ENCODE results near the gene RBPMS2. TPM values are rescaled to one million over a fixed set of nuclear protein-coding genes. Genes with fewer than 3 reads are reported as not detected.

The RBPMS2 gene
- total RNA-seq, 2 experiments from 2014 or later = 0.12 TPM; not detected in 1

DNA sequence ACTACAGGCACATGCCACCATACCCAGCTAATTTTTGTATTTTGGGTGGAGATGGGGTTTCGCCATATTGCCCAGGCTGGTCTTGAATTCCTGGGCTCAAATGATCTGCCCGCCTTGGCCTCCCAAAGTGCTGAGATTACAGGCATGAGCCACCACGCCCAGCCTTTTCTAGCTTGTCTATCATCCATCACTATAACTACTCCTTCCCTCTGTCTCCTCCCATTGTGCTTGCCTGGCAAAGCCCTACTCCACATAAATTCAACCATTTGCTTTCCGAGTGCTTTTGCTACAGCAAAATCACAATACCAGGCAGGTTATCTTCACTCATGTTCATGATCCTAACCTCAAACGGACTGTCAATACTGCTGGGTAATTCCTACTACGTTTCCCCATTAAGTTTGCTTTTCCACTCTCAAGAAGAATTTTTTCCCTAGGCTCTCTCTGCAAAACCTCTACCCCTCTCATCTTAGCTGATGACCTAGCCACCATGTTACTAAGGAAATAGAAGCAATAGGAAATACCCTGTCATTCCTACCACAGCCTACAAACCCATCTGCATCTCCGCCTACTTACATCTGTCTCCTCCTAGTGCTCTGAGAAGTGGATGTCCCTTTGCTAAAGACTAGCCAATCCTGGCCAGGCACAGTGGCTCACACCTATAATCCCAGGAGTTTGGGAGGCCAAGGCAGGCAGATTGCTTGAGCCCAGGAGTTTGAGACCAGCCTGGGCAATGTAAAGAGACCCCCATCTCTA, 64.5 kb downstream of the RBPMS2 start:
- Mint-ChIP-seq H3K27me3 (no peaks in the 10 kb centered on the region), H3K27ac (no peak overlapping the region), H3K4me3 (no peak overlapping the region), H3K4me1 (ENCODE audit: low read depth) (no peaks in the 10 kb centered on the region), H3K9me3 (no peaks in the 10 kb centered on the region), H3K36me3 (no peaks in the 10 kb centered on the region)
- CTCF ChIA-PET = interaction anchor here (0.6 to 2.0 kb wide), 2 partner anchors 17 to 29 kb away, joined by 3 to 6 read pairs; no protein-coding TSS in a partner anchor
- no peak for DNase-seq
- intact Hi-C loops (cut with micrococcal nuclease) = no loop called here
- POLR2A ChIA-PET = no interaction called here

DNA sequence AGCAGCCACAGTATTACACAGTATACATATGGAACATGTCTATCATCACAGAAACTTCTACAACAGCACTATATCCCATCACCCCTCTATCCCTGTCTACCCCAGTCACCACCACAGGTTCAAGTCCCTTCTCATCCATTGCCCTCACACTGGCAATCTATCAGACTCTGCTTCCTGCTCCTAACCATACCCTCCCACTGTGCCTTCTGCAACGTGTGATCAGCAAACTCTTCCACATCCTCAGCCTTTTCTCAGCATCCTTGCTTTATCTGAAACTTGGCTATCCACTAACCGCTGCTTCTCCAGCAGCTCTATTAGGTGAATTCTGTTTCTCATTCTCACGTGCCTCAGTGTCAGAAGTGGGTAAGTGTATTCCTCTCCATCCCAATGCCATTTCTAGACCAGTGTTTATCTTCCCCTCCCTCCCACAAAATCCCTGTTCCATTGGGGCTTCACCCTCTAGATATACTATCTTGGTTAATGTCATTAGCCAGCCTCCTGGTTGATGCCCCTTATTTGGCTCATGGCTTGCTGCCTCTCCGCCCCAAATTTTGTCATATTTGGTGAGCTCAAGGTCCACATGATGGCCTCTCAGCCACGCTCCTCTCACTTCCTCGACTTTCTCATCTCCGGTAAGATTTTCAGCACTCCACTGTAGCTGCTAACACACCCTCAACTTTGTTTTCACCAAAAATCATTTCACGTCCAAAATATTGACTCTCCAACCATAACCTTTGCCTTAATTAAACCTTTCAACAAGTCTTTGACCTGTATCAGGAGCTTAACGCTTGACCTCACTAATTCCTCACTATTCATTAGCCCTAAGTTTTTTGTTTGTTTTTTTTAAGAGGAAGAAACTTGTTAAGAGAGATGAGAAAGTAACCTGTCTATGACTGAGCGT, 69.1 kb downstream of the RBPMS2 start:
- POLR2A ChIA-PET = no interaction called here
- no peaks in the 10 kb centered on the region for H3K36me3 Mint-ChIP-seq

DNA sequence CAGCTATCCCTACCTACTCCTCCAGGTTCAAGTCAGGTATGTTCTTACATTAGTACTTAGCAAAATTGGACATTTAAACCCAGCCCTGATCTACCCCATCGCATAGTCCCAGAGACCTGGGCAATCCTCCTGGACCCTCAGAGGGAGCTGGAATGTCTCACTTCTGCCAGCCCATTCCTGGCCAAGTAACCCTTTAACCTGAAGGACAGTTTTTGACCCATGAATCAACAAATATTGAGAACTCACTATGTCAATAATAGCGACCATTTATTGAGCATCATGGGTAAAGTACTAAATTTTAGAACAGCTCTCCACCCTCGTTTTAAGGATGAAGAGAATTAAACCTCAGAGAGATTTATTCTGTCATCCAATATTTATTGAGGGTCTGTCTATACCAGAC, 70.4 kb downstream of the RBPMS2 start:
- CTCF ChIA-PET = interaction anchor here (1.3 to 2.6 kb wide), 3 partner anchors 23 to 130 kb away, joined by 3 to 17 read pairs (median 3); no protein-coding TSS in a partner anchor

More for the DNA sequence above, 69.1 kb downstream of the RBPMS2 start:
- H3K4me3 Mint-ChIP-seq = no peak overlapping the region
- peaks cover 19% of the 10 kb centered on the region for H3K4me1 Mint-ChIP-seq (ENCODE audit: low read depth)
- H3K9me3 Mint-ChIP-seq = no peaks in the 10 kb centered on the region
- CTCF ChIA-PET = interaction anchor here (1.3 to 1.7 kb wide), 3 partner anchors 22 to 129 kb away, joined by 3 to 8 read pairs (median 3); no protein-coding TSS in a partner anchor
- no peak for DNase-seq
- no peaks in the 10 kb centered on the region for H3K27me3 Mint-ChIP-seq
- H3K27ac Mint-ChIP-seq = no peak overlapping the region
- intact Hi-C loops (cut with micrococcal nuclease) = loop anchor here (10.0 kb wide), 1 partner anchor 541 kb away; the partner anchor contains the start of gene PPIB

DNA sequence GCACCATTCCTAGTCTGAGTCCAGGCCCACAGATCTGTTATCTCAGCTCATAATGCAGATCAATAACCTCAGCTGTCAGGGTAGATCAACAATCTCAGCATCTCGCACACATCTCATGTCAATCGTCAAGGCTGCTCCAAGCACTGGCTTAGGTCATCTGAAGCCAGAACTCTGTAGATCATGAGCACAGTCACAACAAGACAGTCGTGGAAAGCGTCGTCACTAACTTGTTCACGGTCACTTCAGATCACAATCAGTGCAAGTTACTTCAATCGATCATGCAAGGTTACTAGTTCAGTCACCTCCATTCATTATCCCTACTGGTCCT, 71.8 kb downstream of the RBPMS2 start:
- H3K4me3 Mint-ChIP-seq = peak overlapping the region; percentile 83
- H3K27me3 Mint-ChIP-seq = no peaks in the 10 kb centered on the region
- peaks cover 5% of the 10 kb centered on the region for H3K36me3 Mint-ChIP-seq
- CTCF ChIA-PET = interaction anchor here (1.0 to 2.6 kb wide), 2 partner anchors 17 to 24 kb away, joined by 3 to 17 read pairs; no protein-coding TSS in a partner anchor
- peak overlapping the region; percentile 41 for H3K27ac Mint-ChIP-seq
- H3K9me3 Mint-ChIP-seq = no peaks in the 10 kb centered on the region
- peaks cover 45% of the 10 kb centered on the region for H3K4me1 Mint-ChIP-seq (ENCODE audit: low read depth)
- DNase-seq = peak; percentile 28
- intact Hi-C loops (cut with micrococcal nuclease) = loop anchor here (2.0 to 10.0 kb wide), 2 partner anchors 189 to 539 kb away; partner anchors contain the start of gene PPIB
- POLR2A ChIA-PET = no interaction called here

More for the DNA sequence above, 70.4 kb downstream of the RBPMS2 start:
- Mint-ChIP-seq H3K4me3 (no peak overlapping the region), H3K9me3 (no peaks in the 10 kb centered on the region), H3K27me3 (no peaks in the 10 kb centered on the region), H3K27ac (no peak overlapping the region), H3K4me1 (ENCODE audit: low read depth) (peaks cover 31% of the 10 kb centered on the region), H3K36me3 (peaks cover 5% of the 10 kb centered on the region)
- DNase-seq = no peak
- intact Hi-C loops (cut with micrococcal nuclease) = loop anchor here (10.0 kb wide), 1 partner anchor 540 kb away; the partner anchor contains the start of gene PPIB
- POLR2A ChIA-PET = interaction anchor here (0.9 kb wide), 1 partner anchor 16 kb away, joined by 3 read pairs; no protein-coding TSS in a partner anchor

DNA sequence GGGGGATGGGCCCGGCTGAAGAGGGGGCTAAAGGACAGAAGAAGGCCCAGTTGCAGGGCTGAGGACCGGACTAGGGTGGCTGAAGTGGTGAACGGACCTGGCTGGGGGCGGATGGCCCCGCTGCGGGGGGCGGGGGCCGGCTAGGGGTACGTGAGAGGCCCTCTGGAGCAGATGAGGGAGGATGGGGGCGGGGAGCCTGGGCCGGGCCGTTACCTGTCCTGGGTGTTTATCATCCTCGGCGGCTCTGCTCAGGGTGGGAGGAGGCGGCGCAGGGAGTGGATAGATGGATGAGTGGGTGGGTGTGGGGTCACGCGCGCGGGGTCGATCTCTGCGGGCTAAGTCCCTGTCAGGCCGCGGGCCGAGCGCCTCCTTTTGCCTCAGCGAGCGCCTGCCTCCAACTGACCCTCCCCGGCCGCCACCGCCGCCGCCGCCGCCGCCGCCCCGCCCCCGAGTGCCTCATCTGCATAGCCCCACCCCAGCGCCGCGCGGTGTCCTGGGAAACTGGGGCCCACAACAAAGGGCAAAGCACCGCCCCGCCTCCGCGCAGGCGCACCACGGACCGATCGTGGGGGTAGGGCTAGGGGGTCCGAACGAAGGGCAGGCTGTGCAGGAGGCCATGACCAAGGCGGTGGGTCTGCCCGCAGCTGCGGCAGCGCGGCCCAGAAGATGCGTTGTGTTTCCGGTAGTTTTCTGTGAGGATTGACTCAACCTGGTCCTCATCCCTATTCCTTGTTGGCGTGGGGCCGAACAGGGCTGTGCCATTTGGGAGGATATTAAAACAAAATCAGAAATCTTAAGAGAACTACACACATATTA, 72.4 kb downstream of the RBPMS2 start:
- DNase-seq = peak; percentile 97
- Mint-ChIP-seq H3K4me1 (ENCODE audit: low read depth) (peaks cover 51% of the 10 kb centered on the region), H3K4me3 (peak overlapping the region; percentile 83), H3K9me3 (no peaks in the 10 kb centered on the region), H3K27me3 (no peaks in the 10 kb centered on the region), H3K27ac (peak overlapping the region; percentile 41), H3K36me3 (peaks cover 5% of the 10 kb centered on the region)
- POLR2A ChIA-PET = no interaction called here
- CTCF ChIA-PET = interaction anchor here (1.0 to 2.6 kb wide), 3 partner anchors 13 to 25 kb away, joined by 3 to 17 read pairs (median 3); no protein-coding TSS in a partner anchor
- intact Hi-C loops (cut with micrococcal nuclease) = loop anchor here (2.0 to 10.0 kb wide), 2 partner anchors 190 to 538 kb away; partner anchors contain the start of gene PPIB

DNA sequence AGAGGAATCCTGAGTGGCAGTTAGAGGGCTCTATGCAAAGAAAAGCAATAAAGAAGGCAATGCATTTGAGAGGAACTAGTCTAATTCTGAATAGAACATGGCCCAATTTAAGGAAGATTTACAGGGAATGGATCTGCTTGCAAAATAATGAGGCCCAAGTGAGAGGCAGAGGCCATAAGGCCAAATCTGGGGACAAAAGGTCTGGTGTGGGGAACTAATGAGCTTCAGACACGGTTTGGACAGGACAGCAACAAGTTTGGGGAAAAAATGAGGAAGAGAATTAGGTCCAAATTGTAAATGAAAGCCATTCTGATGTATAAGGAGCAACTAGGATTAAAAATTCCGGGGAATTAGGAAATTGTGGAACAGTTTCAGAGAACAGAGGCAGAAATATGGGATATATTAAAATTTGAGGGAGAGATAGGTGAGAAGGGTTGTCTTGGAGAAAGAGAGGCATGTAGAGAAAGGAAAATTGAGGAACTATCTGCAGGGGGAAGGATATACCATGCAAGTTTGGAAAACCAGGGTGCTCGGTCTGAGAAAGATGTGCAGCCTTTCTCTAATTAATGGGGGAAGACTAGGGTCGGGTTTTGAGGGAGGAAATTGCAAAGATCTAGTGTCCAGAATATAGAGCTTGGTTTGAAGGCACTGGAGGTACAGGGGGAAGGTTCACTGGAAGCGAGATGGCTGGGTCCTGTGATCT, 73.8 kb downstream of the RBPMS2 start:
- ChIA-PET POLR2A (interaction anchor here (0.6 kb wide), 1 partner anchor 137 kb away, joined by 4 read pairs; no protein-coding TSS in a partner anchor), CTCF (interaction anchor here (0.6 to 5.6 kb wide), 3 partner anchors 11 to 108 kb away, joined by 3 to 38 read pairs (median 4); no protein-coding TSS in a partner anchor)
- Mint-ChIP-seq H3K36me3 (peaks cover 7% of the 10 kb centered on the region), H3K4me3 (peak overlapping the region; percentile 83), H3K27me3 (no peaks in the 10 kb centered on the region), H3K4me1 (ENCODE audit: low read depth) (peaks cover 57% of the 10 kb centered on the region), H3K27ac (peak overlapping the region; percentile 3), H3K9me3 (no peaks in the 10 kb centered on the region)
- intact Hi-C loops (cut with micrococcal nuclease) = loop anchor here (2.0 to 10.0 kb wide), 2 partner anchors 191 to 537 kb away; partner anchors contain the start of gene PPIB
- DNase-seq = no peak

DNA sequence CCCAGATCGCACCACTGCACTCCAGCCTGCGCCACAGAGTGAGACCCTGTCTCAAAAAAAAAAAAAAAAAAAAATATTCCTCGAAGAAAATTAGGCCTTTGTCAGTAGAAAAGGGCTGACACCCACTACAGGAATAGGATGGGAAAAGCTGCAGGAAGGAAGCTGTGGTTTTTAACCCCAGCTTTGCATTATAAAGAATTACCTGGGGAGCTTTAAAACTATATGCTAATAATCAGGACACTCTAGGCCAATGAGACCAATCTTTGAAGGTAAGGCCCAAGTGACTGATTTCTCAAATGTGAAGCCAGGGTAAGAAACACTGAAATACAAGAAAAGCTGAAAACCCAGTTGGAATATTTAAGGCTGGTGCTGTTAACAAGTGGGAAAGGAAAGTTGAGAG, 74.3 kb downstream of the RBPMS2 start:
- H3K27ac Mint-ChIP-seq = no peak overlapping the region
- H3K9me3 Mint-ChIP-seq = no peaks in the 10 kb centered on the region
- no peak for DNase-seq
- H3K36me3 Mint-ChIP-seq = peaks cover 7% of the 10 kb centered on the region
- ChIA-PET POLR2A (no interaction called here), CTCF (interaction anchor here (5.6 kb wide), 1 partner anchor 27 kb away, joined by 38 read pairs; no protein-coding TSS in a partner anchor)
- intact Hi-C loops (cut with micrococcal nuclease) = loop anchor here (10.0 kb wide), 1 partner anchor 536 kb away; the partner anchor contains the start of gene PPIB
- no peaks in the 10 kb centered on the region for H3K27me3 Mint-ChIP-seq
- H3K4me1 Mint-ChIP-seq (ENCODE audit: low read depth) = peaks cover 59% of the 10 kb centered on the region
- peak overlapping the region; percentile 83 for H3K4me3 Mint-ChIP-seq

DNA sequence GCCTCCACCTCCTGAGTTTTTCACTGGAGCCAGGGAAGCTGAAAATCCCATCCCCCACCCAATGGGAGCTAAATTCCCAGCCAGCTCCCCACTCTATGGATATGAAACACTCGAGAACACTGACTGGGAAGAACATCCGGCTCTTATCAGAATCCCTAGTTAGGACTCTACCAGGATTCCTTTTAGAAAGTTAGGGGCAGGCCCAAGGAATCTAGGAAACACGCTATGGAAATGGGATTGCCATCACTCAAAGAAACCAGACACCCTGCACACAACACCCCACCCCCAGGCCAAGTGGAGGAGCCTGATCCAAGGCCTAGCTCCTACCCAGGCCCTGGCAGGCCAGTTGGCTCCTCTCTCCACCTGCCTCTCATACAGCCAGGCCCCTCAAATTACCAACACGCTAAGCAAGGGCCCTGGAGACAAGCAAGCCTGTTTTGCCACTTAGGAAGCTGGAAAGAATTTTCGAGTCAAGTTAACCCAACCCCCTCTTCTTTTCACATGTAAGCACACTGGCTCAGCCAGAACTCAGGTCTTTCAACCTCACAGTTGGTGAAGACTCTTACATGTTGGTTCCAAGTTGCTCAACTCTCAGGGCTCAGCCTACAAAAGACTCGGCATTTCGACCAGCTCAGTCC, 75.5 kb downstream of the RBPMS2 start:
- Mint-ChIP-seq H3K4me3 (no peak overlapping the region), H3K27me3 (no peaks in the 10 kb centered on the region), H3K4me1 (ENCODE audit: low read depth) (peaks cover 64% of the 10 kb centered on the region), H3K27ac (no peak overlapping the region), H3K36me3 (peaks cover 7% of the 10 kb centered on the region), H3K9me3 (no peaks in the 10 kb centered on the region)
- no peak for DNase-seq
- intact Hi-C loops (cut with micrococcal nuclease) = loop anchor here (2.0 to 10.0 kb wide), 5 partner anchors 65 to 535 kb away; partner anchors contain the start of gene PPIB
- CTCF ChIA-PET = interaction anchor here (5.6 kb wide), 1 partner anchor 28 kb away, joined by 38 read pairs; no protein-coding TSS in a partner anchor
- POLR2A ChIA-PET = no interaction called here

DNA sequence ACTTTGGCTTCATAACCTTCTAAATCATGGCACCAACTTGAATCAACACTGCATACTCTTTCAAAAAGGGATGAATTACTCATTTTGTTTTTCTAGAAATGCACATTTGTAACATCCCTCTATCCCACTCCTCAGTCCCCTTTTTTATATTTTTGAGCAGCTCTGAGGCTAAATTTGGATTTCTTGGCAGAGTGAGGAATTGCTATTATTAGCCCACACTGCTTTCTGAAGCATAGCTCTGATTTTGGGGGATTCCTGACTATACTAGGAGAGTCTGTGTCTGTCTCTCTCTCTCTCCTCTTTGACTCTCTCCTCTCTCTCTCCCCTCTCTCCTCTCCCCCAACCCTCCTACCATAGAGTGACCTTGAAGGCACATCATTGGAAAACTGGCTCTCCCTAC, 76.6 kb downstream of the RBPMS2 start:
- Mint-ChIP-seq H3K9me3 (no peaks in the 10 kb centered on the region), H3K4me3 (no peak overlapping the region), H3K4me1 (ENCODE audit: low read depth) (peaks cover 63% of the 10 kb centered on the region), H3K27me3 (no peaks in the 10 kb centered on the region), H3K36me3 (peaks cover 7% of the 10 kb centered on the region), H3K27ac (peak overlapping the region; percentile 72)
- no peak for DNase-seq
- intact Hi-C loops (cut with micrococcal nuclease) = loop anchor here (1.0 to 5.0 kb wide), 5 partner anchors 64 to 511 kb away; no protein-coding TSS in a partner anchor
- ChIA-PET POLR2A (interaction anchor here (1.1 kb wide), 1 partner anchor 10 kb away, joined by 3 read pairs; no protein-coding TSS in a partner anchor), CTCF (interaction anchor here (1.2 to 6.5 kb wide), 3 partner anchors 13 to 207 kb away, joined by 4 to 38 read pairs (median 32); no protein-coding TSS in a partner anchor)

DNA sequence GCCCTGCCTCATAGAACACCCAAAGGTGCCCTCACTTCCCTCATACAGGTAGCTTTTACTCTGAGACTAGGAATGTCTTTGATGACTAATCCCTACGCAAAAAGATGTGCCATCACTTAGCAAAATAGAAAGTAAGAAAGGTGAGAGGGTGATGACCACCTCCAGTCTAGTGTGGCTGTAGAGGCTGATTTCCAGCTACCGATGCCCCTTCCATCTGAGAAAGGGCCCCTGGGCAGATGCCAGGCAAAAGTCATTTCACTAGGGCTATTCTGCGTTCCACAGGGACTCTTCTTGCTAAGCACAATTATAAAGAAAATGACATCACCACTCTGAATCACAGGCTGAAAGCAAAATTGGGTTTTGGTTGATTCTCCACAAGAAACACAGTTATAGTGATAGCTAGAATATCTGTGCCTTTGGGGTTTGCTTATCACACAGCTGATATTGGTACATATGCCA, 77.4 kb downstream of the RBPMS2 start:
- H3K4me3 Mint-ChIP-seq = no peak overlapping the region
- DNase-seq = peak; percentile 82

More for the DNA sequence above, 77.4 kb downstream of the RBPMS2 start:
- Mint-ChIP-seq H3K36me3 (peaks cover 8% of the 10 kb centered on the region), H3K4me1 (ENCODE audit: low read depth) (peaks cover 57% of the 10 kb centered on the region), H3K27ac (peak overlapping the region; percentile 72), H3K9me3 (no peaks in the 10 kb centered on the region), H3K27me3 (no peaks in the 10 kb centered on the region)
- ChIA-PET CTCF (interaction anchor here (0.5 to 6.5 kb wide), 6 partner anchors 12 to 236 kb away, joined by 3 to 38 read pairs (median 4); no protein-coding TSS in a partner anchor), POLR2A (interaction anchor here (0.5 to 1.1 kb wide), 7 partner anchors 11 to 607 kb away, joined by 3 to 6 read pairs (median 3); partner anchors contain the start of gene RNU5A-1)
- intact Hi-C loops (cut with micrococcal nuclease) = loop anchor here (1.0 to 5.0 kb wide), 5 partner anchors 63 to 510 kb away; no protein-coding TSS in a partner anchor

Data from activated CD4-positive, alpha-beta memory T cell treated with anti-CD3 and anti-CD28 coated beads for 36 hours (primary cell).